ENCODE measurements around the gene NLGN3. TPM values are rescaled to one million over a fixed set of nuclear protein-coding genes. Genes with fewer than 3 reads are reported as not detected.

Gene NLGN3
- total RNA-seq, 1 donor from 2014 or later = 18.7 TPM

DNA sequence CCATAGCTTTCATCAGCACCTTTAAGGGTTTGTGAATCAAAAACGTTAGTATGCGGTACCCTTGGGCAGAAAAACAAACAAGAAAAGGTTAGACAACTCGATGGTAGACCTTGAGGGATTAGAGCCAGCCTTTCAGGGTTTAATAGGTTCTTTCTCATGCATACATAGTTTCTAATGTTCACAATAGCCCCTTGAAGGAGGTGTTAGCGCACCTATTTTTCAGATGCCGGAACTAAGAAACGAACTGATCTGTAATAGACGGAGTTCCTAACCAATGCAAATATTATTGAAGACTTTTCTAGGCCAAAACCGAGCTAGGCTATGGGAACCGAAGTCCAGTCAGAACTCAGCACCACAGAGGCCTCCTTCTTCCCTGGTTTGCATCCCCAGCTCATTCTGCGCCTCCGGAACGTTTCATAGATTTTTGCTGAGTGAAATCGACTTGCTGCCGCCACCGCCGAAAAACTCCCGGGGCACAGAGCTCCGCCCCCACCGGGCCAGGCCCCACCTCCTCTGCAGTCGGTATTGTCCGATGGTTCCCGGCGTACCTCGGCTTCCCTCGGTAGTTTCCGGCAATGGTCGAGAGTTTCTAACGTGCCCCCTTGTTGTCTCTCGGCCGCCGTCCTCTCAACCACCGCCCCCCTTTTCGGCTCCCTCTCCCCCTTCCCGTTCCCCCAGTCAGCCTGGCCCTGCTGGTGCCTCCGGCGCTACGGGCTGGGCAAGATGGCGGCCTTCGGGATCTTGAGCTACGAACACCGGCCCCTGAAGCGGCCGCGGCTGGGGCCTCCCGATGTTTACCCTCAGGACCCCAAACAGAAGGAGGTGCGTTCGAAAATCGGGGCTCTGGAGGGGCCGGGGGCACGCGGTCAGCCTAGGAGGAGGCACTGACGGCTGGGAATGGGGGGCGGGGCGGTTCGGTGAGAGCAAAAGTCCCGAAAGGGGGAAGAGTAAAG lies 26.3 kb upstream of the NLGN3 start, which contains the start of gene MED12:
TSS of gene MED12 (plus strand) at position 565 of the 953 bp plus-strand sequence. CDS start at position 724, 159 bp downstream.
- DNase-seq = peak; percentile 80

DNA sequence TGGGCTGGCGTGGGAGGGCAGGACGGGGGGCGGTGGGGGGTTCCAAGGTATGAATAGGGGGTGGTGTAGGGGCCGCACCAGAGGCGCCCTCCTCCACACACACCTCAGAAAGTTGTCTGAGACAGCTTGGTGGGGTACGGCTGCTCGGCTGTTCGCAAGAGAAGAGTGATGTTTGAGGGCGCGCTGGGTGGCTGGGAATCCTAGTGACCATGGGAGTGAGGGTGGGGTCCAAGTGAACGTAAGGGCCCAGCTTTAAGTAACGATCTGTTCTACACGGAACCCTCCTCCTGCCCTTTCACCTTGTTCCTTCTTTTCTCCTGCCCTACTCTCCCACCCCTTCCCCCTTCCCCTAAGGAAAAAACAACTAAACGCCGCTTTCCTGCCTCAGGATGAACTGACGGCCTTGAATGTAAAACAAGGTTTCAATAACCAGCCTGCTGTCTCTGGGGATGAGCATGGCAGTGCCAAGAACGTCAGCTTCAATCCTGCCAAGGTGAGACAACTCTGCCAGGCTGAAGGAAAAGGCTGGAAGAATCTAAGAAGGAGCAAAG lies 25.6 kb upstream of the NLGN3 start:
- no peak for DNase-seq

DNA sequence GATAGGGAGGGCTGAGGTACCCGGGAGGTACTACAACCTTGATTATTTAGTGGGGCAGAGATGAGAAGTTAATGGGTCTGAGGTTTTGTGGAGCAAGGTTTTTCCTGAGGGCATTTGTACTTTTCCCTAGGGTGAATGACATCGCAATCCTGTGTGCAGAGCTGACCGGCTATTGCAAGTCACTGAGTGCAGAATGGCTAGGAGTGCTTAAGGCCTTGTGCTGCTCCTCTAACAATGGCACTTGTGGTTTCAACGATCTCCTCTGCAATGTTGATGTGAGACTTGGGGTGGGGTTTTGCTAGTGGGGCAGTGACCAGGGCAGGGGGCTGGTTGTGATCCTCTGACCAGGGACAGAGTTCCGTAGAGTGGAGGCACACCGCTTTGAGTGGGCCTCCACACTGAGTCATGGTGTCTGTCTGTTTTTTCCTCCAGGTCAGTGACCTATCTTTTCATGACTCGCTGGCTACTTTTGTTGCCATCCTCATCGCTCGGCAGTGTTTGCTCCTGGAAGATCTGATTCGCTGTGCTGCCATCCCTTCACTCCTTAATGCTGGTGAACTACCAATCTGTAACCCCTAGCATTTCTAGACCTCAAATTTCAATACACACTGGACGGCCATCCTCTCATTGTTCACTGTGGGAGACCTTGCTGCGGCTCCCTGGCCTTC lies 16.3 kb upstream of the NLGN3 start:
- no peak for DNase-seq

- peak; percentile 33 for DNase-seq
Observed at GRCh38 chrX:71128915-71129765, 15.5 kb upstream of the NLGN3 start.

- DNase-seq = no peak
Observed at GRCh38 chrX:71131510-71131909, 13.1 kb upstream of the NLGN3 start.

- DNase-seq = no peak
Observed at GRCh38 chrX:71140440-71140839, 4.2 kb upstream of the NLGN3 start.

- peak; percentile 2 for DNase-seq
Observed at GRCh38 chrX:71143508-71143907, 1.1 kb upstream of the NLGN3 start.

DNA sequence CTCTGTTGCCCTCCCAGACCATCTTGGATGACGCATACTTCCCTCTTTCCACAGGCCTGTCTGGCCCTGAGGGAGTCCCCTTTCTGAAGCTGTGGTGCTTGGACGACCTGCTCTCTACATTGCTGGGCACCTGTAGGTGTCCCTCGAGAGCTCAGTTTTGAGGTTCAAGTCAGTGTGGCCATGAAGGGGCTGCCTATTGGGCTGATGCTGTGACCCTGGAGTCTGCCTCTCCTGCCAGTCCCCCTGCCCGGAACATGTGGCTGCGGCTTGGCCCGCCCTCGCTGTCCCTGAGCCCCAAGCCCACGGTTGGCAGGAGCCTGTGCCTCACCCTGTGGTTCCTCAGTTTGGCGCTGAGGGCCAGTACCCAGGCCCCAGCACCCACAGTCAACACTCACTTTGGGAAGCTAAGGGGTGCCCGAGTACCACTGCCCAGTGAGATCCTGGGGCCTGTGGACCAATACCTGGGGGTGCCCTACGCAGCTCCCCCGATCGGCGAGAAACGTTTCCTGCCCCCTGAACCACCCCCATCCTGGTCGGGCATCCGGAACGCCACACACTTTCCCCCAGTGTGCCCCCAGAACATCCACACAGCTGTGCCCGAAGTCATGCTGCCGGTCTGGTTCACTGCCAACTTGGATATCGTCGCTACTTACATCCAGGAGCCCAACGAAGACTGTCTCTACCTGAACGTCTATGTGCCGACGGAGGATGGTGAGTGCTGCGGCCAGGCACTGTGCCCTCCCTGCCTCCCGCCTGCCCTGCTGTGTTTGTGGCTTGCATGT lies 3.0 kb downstream of the NLGN3 start:
- peak; percentile 5 for DNase-seq

GRCh38 chrX:71148278-71148663 lies 3.6 kb downstream of the NLGN3 start:
- DNase-seq = no peak

DNA sequence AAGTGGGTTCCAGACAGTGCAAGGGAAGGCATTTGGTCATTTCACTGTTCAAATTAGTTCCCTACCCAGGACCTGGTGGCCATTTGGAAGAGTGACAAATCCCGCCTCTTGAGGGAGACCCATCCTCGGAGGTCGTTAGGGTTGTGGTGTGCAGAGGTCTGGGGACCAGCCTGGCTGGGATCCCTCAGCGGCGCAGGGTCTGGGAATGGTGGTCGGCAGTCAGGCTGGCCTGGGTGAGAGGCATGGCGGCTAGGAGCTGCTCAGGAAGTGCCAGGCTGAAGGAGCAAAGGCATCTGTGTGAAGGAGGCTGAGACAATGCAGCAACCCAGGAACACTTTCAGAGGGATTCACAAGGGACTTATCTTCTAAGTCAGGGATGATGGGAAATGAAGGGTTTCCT lies 6.7 kb downstream of the NLGN3 start:
- no peak for DNase-seq

DNA sequence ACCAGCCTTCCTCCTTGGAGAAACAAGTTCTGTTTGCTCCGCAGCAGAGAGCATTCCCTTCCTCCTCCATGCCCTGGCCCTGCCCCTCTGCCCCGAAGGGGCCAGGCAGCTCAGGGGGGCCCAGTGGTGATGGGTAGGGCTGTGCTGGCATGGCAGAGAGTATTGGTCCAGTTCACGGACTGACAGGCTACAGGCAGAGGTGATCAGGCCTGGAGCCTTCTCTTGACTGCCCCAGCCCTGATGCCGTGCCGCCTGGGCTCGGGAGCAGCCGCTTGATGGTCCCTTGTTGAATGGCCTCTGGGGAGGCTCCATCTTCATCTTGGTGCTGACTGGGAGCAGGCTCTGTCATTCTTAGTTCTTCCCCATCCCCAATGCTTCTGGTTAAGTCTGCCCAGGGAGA lies 9.6 kb downstream of the NLGN3 start:
- DNase-seq = no peak

DNA sequence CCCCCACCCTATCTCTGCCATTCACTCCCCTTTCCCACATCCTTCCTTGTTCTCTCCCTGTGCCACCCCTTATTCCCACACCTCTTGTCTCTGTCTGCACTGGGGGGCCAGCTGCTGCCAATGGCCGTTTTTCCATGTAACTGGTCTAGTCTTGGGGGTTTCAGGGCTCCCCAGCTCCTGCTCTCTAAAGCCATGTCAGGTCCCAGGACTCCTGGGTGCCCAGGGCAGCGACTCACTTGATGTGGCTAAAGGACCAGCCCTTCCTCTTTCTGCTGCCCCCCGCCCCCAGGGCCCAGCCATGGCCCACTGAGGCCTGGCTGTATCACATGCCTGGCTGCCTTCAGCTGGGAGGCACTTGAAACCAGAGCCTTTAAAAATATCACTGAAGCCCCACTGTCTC lies 10.0 kb downstream of the NLGN3 start:
- no peak for DNase-seq

DNA sequence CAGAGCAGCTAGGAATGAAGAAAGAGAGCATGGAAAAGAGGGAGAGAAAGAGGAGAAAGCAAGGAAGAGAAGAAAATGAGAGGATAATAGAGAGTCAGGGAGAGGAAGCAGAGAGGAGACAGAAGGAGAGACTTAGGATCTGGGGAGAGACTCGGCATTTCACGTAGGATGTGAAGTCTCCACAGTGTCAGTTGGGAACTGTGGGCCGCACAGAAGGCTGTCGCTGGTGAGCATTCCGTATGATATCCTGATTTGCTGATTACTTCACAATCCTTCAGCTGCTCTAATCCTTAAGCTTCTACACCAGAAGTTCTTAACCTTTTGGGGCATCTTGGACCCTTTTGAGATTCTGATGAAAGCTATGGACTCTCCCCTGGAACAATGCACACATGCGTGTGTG lies 14.0 kb downstream of the NLGN3 start:
- no peak for DNase-seq

- no peak for DNase-seq
Observed at GRCh38 chrX:71159335-71159734, 14.7 kb downstream of the NLGN3 start.

DNA sequence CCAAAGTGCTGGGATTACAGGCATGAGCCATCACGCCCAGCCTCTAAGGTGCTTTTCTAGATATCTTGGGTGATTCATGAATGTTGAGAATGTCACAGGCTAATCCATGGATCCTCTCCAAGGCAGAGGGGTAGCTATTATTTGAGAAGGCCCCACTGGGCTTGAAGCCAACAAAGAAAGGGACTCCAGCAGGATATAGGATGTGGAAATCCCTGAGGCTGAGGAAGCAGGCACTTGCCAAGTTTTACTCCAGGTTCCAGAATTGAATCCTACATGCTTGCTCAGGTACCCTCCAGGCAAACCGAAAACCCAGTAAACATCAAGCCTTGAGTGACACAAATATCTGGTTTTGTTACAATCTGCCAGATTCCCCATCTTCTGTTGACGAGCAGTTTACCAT lies 15.8 kb downstream of the NLGN3 start:
- DNase-seq = no peak

DNA sequence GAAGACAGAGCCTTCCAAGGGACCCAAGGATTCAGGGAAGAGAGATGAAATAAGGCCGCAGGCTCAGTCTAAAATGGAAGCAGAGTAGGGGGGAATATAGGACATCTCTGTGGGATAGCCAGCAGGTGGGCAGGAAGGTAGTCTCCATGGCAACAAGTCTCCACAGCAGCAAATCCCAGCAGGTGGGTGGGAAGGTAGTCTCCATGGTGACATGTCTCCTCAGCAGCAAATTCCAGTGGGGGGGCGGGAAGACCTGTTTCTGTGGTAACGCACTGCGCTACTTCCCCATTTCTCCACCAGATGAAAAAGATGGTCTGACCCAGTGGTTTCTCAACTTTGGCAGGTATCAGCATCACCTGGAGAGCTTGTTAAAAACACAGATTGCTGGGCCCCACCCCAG lies 18.3 kb downstream of the NLGN3 start:
- DNase-seq = peak; percentile 46

DNA sequence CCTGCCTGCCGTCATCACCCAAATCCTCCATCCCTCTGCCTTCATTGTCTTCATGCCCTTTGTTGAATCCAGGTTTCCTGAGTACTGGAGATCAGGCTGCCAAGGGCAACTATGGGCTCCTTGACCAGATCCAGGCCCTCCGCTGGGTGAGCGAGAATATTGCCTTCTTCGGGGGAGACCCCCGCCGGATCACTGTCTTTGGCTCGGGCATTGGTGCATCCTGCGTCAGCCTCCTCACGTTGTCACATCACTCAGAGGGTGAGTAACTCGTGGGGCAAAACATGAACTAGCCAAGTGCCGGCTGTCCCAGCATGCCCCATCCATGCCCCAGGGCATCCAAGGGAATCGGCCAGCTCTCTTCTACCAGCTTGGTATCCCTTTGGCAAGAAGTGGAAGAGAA lies 19.4 kb downstream of the NLGN3 start:
- no peak for DNase-seq

- DNase-seq = no peak
Observed at GRCh38 chrX:71166461-71166860, 21.8 kb downstream of the NLGN3 start.

DNA sequence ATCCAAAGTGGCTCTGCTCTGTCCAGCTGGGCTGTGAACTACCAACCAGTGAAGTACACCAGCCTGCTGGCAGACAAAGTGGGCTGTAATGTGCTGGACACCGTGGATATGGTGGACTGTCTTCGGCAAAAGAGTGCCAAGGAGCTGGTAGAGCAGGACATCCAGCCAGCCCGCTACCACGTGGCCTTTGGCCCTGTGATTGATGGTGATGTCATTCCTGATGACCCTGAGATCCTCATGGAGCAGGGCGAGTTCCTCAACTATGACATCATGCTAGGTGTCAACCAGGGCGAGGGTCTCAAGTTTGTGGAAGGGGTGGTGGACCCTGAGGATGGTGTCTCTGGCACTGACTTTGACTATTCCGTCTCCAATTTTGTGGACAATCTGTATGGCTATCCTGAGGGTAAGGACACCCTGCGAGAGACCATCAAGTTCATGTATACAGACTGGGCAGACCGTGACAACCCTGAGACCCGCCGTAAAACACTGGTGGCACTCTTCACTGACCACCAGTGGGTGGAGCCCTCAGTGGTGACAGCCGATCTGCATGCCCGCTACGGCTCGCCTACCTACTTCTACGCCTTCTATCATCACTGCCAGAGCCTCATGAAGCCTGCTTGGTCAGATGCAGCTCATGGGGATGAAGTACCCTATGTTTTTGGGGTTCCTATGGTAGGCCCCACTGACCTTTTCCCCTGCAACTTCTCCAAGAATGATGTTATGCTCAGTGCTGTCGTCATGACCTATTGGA lies 22.6 kb downstream of the NLGN3 start:
- no peak for DNase-seq

- no peak for DNase-seq
Observed at GRCh38 chrX:71168134-71168533, 23.5 kb downstream of the NLGN3 start.

DNA sequence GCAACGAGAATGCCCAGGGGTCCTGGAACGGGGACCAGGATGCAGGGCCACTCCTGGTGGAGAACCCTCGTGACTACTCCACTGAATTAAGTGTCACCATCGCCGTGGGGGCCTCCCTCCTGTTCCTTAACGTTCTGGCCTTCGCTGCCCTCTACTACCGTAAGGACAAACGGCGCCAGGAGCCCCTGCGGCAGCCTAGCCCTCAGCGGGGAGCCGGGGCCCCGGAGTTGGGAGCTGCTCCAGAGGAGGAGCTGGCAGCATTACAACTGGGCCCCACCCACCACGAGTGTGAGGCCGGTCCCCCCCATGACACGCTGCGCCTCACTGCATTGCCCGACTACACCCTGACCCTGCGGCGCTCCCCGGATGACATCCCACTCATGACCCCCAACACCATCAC lies 24.9 kb downstream of the NLGN3 start:
- DNase-seq = no peak

Data from occipital lobe (tissue), 2 donors.